WTC11 (cell line): Measurements from ENCODE around the gene CXCL16.

Experiments
- ATF1 ChIP-seq: sonication (generic); formaldehyde crosslinking; IDR thresholded peaks from 2 replicates; pipeline ENCODE4 v1.8.1; 2023; ENCODE audit warnings: mild to moderate bottlenecking, moderate library complexity, missing genetic modification reagents
- CTCF ChIP-seq: fragments of 200-600 bp; IDR thresholded peaks from 2 replicates; pipeline ENCODE4 v1.8.0; 2022; ENCODE audit warnings: antibody characterized with exemption
- NFYB ChIP-seq: sonication (generic); formaldehyde crosslinking; conservative IDR thresholded peaks from 2 replicates; pipeline ENCODE4 v1.8.0; 2022; ENCODE audit warnings: low read depth, missing genetic modification reagents
- ZNF138 ChIP-seq: sonication (generic); formaldehyde crosslinking; conservative IDR thresholded peaks from 2 replicates; pipeline ENCODE4 v1.8.1; 2022; ENCODE audit warnings: mild to moderate bottlenecking, moderate library complexity, missing genetic modification reagents

- TF ChIP-seq CTCF = no peak
- no peak for TF ChIP-seq ATF1
- no peak for TF ChIP-seq NFYB
- no peak for TF ChIP-seq ZNF138 (CRISPR knock-in tag)
Observed at GRCh38 chr17:4750606-4751005, 10.9 kb upstream of the CXCL16 start.
